Urinary bladder (tissue), 4 donors: Measurements from ENCODE around the gene FAM107B. TPM values are rescaled to one million over a fixed set of nuclear protein-coding genes. Genes with fewer than 3 reads are reported as not detected.

ENCODE experiments used
- DNase-seq: peaks from one replicate; pipeline ENCODE4 v3.0.0-alpha.2; 2015; ENCODE audit errors: extremely low spot score
- H3K27ac ChIP-seq: one replicate; pipeline ENCODE4 v1.5.1; 2013; ENCODE audit warnings: low read depth, mild to moderate bottlenecking, moderate library complexity
- H3K36me3 ChIP-seq: one replicate; pipeline ENCODE4 v1.6.1; 2013; ENCODE audit warnings: mild to moderate bottlenecking, moderate library complexity; ENCODE audit not compliant: insufficient read depth
- H3K4me1 ChIP-seq: one replicate; pipeline ENCODE4 v1.6.1; 2013; ENCODE audit warnings: mild to moderate bottlenecking, moderate library complexity; ENCODE audit not compliant: insufficient read depth
- H3K4me3 ChIP-seq: one replicate; pipeline ENCODE4 v1.5.1; 2013; ENCODE audit warnings: low read depth, low read length
- WGBS: extraction: QIAGEN DNeasy Blood & Tissue Kit; methylation state at CpG from one replicate; pipeline ENCODE4 v1.1.7; 2013; 5-methylcytosine and 5-hydroxymethylcytosine counted together
- polyA plus RNA-seq: library from polyadenylated mRNA; stranded (reverse); fragments of 200-250 nt; gene quantifications from one replicate; pipeline ENCODE4 v1.2.3, GENCODE V29; 2013
- total RNA-seq: library from RNA; depleted of rRNA; stranded (reverse); fragments of >200 nt; gene quantifications from one replicate; pipeline ENCODE4 v1.2.3, GENCODE V29; 2014
- donor health status: healthy with polysubstance abuse.
- donor health status: healthy.

The FAM107B gene
- total and polyA plus RNA-seq, 2 donors: 13.6 to 40.2 TPM

GRCh38 chr10:14588084-14588937, 186.4 kb downstream of the FAM107B start:
- 58% methylated on average over 13 of the region's 13 CpGs for WGBS
- Histone ChIP-seq H3K27ac (peak overlapping the region; percentile 48), H3K4me3 (no peak overlapping the region), H3K4me1 (peaks cover 3% of the 10 kb centered on the region), H3K36me3 (no peaks in the 10 kb centered on the region)
- no peak for DNase-seq

DNA sequence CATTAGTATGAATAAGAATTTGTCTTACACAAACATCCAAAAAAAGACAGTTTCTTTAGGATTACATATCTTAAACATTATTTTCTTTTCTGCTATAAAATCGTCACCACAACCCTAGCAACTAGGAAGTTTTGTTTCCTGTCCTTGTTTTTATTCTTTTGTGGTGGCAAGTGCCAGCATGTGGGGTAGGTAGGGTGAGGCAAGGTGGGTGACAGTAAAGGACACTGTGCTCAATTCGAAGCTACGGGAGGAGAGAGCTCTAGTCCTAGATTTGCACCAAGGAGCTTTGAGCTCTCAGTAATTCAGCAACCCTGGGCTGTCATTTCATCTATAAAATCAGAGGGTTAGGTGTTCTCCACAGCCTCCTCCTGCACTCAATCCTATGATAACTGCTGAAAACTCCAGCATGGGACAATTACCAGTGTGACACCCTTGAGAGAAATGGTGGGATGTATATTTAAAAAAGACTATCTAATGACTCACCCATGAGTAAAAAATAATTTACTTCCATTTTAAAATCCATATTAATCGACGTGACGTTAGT, 187.1 kb downstream of the FAM107B start:
- no peaks in the 10 kb centered on the region for H3K36me3 ChIP-seq
- WGBS: 60% methylated on average over 6 of the region's 6 CpGs
- no peak overlapping the region for H3K4me3 ChIP-seq
- H3K4me1 ChIP-seq: peaks cover 3% of the 10 kb centered on the region
- no peak for DNase-seq
- peak overlapping the region; percentile 76 for H3K27ac ChIP-seq

- 88% methylated on average over 6 of the region's 6 CpGs for WGBS
- peaks cover 3% of the 10 kb centered on the region for H3K4me1 ChIP-seq
- no peaks in the 10 kb centered on the region for H3K36me3 ChIP-seq
- DNase-seq: no peak
- no peak overlapping the region for H3K27ac ChIP-seq
- H3K4me3 ChIP-seq: no peak overlapping the region
Observed at GRCh38 chr10:14586901-14587300, 187.8 kb downstream of the FAM107B start.

DNA sequence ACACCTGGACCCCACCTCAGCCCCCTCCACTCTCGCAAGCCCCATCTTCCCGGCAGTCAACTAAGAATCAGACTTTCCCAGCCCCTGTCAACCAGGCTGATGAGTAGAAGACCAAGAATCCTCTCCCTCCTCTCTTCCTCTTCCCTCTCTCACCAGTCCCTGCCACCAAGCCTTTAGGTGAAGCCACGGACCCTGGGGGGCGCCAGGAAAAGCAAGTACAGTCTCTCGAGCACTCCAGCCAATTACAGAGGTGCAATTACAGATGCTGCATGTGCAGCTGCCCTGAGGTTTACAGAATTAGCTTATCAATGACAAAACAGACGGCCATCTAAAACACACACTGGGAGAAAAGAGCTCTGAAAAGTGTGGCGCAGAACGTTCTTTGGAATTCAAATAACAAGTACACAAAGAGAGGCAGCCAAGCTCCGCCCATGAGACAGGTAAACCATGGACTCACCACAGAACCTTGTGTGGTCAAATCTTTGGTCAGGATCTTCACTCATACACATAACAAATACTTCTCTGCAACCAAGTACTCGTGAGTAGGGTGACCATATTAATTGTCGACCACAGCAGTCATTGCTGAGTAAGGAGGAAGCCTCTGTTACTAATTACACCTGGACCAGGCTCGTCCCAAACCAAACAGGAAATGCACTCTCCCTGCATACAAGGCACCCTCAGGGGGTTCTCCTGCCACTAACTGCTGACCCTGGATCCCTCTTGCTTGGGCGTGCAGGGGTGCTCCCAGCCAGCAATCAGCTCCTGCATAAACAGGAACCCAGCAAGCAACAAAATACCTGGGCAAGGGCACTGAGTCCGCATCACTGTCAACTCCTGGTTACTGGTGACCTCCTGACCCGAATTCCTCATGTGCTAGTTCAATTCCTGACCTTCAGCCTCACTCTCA, 189.2 kb downstream of the FAM107B start:
- H3K36me3 ChIP-seq: no peaks in the 10 kb centered on the region
- H3K4me1 ChIP-seq: peaks cover 3% of the 10 kb centered on the region
- WGBS: 87% methylated on average over 15 of the region's 15 CpGs
- no peak overlapping the region for H3K4me3 ChIP-seq
- no peak for DNase-seq
- H3K27ac ChIP-seq: peak overlapping the region; percentile 59

DNA sequence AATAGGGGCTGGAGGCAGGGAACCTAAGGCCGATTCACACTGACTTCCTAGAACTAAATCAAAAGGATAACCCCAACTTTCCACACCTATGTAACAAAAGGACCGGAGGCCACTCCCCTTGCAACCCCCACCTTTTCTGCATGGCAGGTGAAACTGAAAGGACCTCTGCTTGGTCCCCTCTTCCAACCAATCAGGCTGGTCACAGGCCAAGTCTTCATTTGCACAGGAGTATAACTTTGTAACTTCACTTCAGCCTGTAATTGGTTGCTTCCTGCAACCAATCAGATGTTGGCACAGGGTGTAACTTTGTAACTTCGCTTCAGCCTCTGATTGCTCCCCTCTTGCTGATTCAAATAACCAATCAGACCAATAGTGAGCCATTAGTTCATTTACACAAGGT, 190.0 kb downstream of the FAM107B start:
- 93% methylated on average over 3 of the region's 3 CpGs for WGBS
- H3K27ac ChIP-seq: no peak overlapping the region
- DNase-seq: no peak
- H3K4me3 ChIP-seq: no peak overlapping the region
- peaks cover 3% of the 10 kb centered on the region for H3K4me1 ChIP-seq
- H3K36me3 ChIP-seq: no peaks in the 10 kb centered on the region

GRCh38 chr10:14583967-14584366, 190.7 kb downstream of the FAM107B start:
- DNase-seq: no peak
- Histone ChIP-seq H3K4me3 (no peak overlapping the region), H3K27ac (no peak overlapping the region), H3K4me1 (peaks cover 3% of the 10 kb centered on the region), H3K36me3 (no peaks in the 10 kb centered on the region)
- WGBS: 95% methylated on average over 4 of the region's 4 CpGs

DNA sequence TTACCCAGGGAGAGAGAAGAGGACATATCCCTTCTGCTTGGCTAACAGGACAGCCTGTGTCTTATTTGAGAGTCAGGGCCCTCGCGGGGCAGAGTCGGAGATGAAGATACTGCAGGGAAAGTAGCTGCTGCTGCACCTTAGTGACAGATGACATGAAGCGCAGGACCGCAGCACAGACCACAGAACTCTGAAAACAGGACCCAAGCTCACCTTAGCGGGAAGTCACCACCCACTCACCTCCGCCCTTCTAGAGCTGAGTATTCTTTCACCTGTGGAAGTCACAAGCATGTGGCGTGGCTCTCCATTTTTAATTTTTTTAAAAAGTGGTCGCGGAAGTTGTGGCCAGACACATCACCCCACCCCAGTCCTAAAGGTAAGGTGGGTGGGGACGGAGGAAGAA, 191.4 kb downstream of the FAM107B start:
- DNase-seq: no peak
- no peak overlapping the region for H3K4me3 ChIP-seq
- H3K27ac ChIP-seq: no peak overlapping the region
- H3K4me1 ChIP-seq: peaks cover 3% of the 10 kb centered on the region
- no peaks in the 10 kb centered on the region for H3K36me3 ChIP-seq
- WGBS: 92% methylated on average over 11 of the region's 11 CpGs

DNA sequence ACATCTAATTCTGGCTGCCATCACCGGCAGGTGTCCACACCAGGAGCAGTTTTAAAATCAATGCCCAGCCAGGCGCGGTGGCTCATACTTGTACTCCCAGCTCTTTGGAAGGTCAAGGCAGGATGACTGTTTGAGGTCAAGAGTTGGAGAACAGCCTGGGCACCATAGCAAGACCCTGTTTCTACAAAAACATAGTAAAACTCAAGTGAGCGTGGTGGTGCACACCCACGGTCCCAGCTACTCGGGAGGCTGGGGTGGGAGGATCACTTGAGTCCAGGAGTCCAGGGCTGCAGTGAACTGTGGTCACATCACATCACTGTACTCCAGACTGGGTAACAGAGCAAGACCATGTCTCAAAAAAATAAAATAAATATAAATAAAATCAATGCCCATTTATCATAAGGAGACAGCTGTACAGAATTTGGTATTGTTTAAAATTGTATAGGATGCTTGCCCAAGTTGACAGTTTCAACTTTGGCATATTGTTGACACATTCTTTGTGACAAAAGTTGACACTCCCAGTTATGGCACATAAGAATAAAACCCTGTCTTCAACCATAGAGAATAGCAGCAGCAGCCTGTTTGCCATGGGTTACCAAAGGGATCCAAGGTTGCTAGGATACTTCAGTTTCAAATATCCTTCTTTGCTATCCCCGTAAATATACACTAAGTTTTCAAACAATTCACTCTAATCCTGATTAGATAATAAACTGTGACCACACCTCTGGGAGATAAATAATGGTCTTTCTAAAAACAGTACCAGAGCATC, 193.0 kb downstream of the FAM107B start:
- 90% methylated on average over 7 of the region's 7 CpGs for WGBS
- Histone ChIP-seq H3K36me3 (no peaks in the 10 kb centered on the region), H3K27ac (no peak overlapping the region), H3K4me3 (no peak overlapping the region), H3K4me1 (peaks cover 3% of the 10 kb centered on the region)
- no peak for DNase-seq

DNA sequence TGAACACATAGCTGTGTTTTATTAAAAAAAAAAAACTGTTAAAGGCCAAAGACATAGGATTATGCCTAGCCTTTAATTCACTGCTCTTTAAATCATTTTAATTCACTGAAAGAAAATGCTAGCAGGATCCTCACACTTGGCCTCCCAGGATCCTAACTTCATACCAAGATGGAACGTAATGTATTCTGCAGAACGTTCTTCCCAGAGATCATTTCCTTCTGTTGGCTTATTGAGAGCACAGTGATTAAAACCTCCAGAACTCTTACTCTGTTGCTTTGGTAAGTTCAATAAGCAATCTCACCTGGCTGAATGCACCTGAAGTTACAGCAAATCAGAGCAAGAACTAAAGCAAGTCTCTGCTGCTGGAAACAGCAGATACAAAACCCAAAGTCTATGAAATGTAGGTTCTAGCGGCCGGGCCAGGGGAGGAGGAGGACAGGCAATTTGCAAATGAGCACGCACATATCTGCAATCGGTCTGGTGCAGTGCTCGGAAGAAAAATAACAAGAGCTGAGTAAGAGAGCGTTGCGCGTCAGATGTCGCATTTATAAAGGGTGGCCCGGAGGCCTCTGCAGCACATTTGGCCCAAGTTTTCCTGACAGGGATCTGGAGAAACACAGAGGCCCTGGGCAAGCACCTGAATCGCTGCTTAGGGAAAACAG, 193.9 kb downstream of the FAM107B start:
- Histone ChIP-seq H3K4me1 (peaks cover 3% of the 10 kb centered on the region), H3K4me3 (no peak overlapping the region), H3K27ac (no peak overlapping the region), H3K36me3 (no peaks in the 10 kb centered on the region)
- DNase-seq: no peak
- WGBS: 92% methylated on average over 13 of the region's 13 CpGs

GRCh38 chr10:14579405-14579804, 195.3 kb downstream of the FAM107B start:
- no peak overlapping the region for H3K27ac ChIP-seq
- H3K36me3 ChIP-seq: no peaks in the 10 kb centered on the region
- H3K4me3 ChIP-seq: no peak overlapping the region
- WGBS: 87% methylated on average over 1 of the region's 1 CpG
- H3K4me1 ChIP-seq: no peaks in the 10 kb centered on the region
- no peak for DNase-seq

- Histone ChIP-seq H3K36me3 (no peaks in the 10 kb centered on the region), H3K4me1 (no peaks in the 10 kb centered on the region), H3K4me3 (no peak overlapping the region), H3K27ac (peak overlapping the region; percentile 5)
- 68% methylated on average over 18 of the region's 18 CpGs for WGBS
- no peak for DNase-seq
Observed at GRCh38 chr10:14578060-14578952, 196.4 kb downstream of the FAM107B start.

GRCh38 chr10:14574885-14575284, 199.8 kb downstream of the FAM107B start:
- DNase-seq: no peak
- Histone ChIP-seq H3K27ac (no peak overlapping the region), H3K4me3 (no peak overlapping the region), H3K4me1 (no peaks in the 10 kb centered on the region), H3K36me3 (no peaks in the 10 kb centered on the region)
- WGBS: 86% methylated on average over 6 of the region's 6 CpGs
